HG02759 (cell line): ENCODE data around the gene SAG.
A peak's percentile ranks its signal among the peaks of the same experiment; 100 is the strongest.

ENCODE experiments used
- ATAC-seq: cut with Tn5 transposase; IDR thresholded peaks from one replicate; pipeline ENCODE4 v1.9.1; 2021; ENCODE audit warnings: mild to moderate bottlenecking, moderate library complexity; ENCODE audit not compliant: unreplicated experiment

Gene SAG

GRCh38 chr2:233353769-233354499, 46.3 kb downstream of the SAG start, which contains the start of gene DGKD:
DGKD (plus strand) TSS chr2:233354494; CDS start chr2:233354519, 25 bp downstream.
- peak; percentile 62 for ATAC-seq

GRCh38 chr2:233354500-233354924, 46.9 kb downstream of the SAG start:
- peak; percentile 31 for ATAC-seq

GRCh38 chr2:233354971-233355574, 47.5 kb downstream of the SAG start:
- peak; percentile 5 for ATAC-seq

- ATAC-seq, result no peak
These were observed 48.3 kb downstream of the SAG start for GRCh38 chr2:233355916-233356315.

GRCh38 chr2:233356546-233357308, 49.1 kb downstream of the SAG start:
- no peak for ATAC-seq

- no peak for ATAC-seq
These were observed 50.7 kb downstream of the SAG start for GRCh38 chr2:233358335-233358734.

- ATAC-seq, result no peak
These were observed 51.3 kb downstream of the SAG start for GRCh38 chr2:233358947-233359346.

GRCh38 chr2:233359823-233360222, 52.2 kb downstream of the SAG start:
- ATAC-seq, result no peak

GRCh38 chr2:233360771-233361176, 53.2 kb downstream of the SAG start:
- no peak for ATAC-seq

- no peak for ATAC-seq
These were observed 53.7 kb downstream of the SAG start for GRCh38 chr2:233361297-233361696.

GRCh38 chr2:233362742-233363141, 55.1 kb downstream of the SAG start:
- ATAC-seq, result no peak

- no peak for ATAC-seq
These were observed 56.2 kb downstream of the SAG start for GRCh38 chr2:233363744-233364235.

GRCh38 chr2:233365861-233366520, 58.4 kb downstream of the SAG start:
- no peak for ATAC-seq

GRCh38 chr2:233367586-233367985, 60.0 kb downstream of the SAG start:
- ATAC-seq, result no peak

GRCh38 chr2:233368756-233369155, 61.1 kb downstream of the SAG start:
- no peak for ATAC-seq

- no peak for ATAC-seq
These were observed 61.8 kb downstream of the SAG start for GRCh38 chr2:233369462-233369861.

- no peak for ATAC-seq
These were observed 62.5 kb downstream of the SAG start for GRCh38 chr2:233369897-233370685.

GRCh38 chr2:233371641-233372040, 64.0 kb downstream of the SAG start:
- no peak for ATAC-seq

GRCh38 chr2:233372855-233373254, 65.2 kb downstream of the SAG start:
- ATAC-seq, result no peak

- ATAC-seq, result no peak
These were observed 65.7 kb downstream of the SAG start for GRCh38 chr2:233373316-233373715.
